HPDE6-E6E7 (cell line): ENCODE results near the gene FOXB1.

Source experiments
- DNase-seq: peaks from one replicate; pipeline ENCODE4 v3.0.0; 2011; ENCODE audit warnings: missing footprints; ENCODE audit errors: extremely low spot score

FOXB1 gene

GRCh38 chr15:60004009-60004845 is at the start of gene FOXB1:
Gene FOXB1 (plus strand): TSS chr15:60004311. CDS start chr15:60004964, 653 bp downstream.
- DNase-seq: no peak

DNA sequence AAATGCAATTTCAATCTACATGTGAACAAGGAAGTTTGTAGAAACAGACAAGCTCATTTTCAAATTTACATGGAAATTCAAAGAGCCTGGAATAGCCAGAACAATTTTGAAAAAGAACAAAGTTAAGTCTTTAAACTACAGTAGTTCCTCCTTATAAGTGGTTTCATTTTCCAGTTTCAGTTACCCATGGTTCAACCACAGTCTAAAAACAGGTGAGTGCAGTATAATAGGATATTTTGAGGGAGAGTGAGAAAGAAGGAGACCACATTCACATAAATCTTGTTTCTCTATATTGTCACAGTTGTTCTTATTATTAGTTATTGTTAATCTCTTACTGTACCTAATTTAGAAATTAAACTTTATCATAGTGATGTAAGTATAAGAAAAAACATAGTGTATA is 45.8 kb upstream of the FOXB1 start:
- no peak for DNase-seq

DNA sequence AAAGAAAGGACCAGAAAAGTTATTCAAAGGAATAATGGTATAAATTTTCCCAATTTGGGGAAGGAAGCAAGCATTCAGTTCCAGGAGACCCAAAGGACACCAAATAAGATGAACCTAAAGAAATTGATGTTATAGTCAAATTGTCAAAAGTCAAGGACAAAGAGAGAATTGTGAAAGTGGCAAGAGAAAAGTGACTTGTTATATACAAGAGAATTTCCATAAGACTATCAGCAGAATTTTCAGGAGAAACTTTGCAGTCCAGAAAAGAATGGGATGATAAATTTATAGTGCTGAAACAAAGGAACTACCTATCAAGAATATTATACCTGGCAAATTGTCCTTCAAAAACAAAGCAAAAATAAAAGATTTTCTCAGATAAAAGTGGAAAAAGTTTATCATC is 43.8 kb upstream of the FOXB1 start:
- no peak for DNase-seq

DNA sequence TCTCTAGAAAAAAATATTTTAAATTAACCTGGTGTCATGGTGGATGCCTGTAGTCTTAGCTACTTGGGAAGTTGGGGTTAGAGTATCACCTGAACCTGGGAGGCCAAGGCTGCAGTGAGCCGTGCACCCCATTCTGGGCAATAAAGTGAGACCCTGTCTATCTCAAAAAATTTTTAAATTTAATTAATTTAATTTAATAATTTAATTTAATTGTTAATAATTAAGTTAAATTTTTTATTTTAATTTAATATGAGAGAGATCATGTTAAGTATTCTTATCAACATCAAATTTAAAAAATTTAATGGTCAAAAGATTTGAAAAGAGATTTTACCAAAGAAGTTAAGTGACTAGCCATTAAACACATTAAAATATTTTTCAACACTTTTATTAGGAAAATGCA is 40.8 kb upstream of the FOXB1 start:
- DNase-seq: no peak

GRCh38 chr15:59963925-59964324 is 40.2 kb upstream of the FOXB1 start:
- DNase-seq: no peak

DNA sequence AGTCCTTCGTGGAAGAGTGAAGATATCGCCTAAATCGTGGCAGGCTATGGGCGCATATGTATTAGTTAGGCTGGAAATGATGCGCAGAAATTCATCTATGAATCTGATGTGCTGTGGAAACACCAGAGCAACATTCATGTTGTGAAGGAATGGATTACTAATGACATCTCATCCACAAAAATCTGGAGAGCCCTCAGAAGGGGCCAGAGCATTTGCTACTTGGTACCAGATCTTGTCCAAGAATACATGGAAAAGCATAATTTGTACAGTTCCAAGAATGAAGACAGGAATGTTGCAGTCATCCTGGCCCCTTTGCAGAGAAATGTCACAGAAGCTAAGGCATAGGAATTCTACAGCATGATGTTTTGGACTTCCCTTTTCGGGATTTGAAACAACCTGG is 38.4 kb upstream of the FOXB1 start:
- DNase-seq: no peak

- DNase-seq: no peak
These were observed 37.8 kb upstream of the FOXB1 start for GRCh38 chr15:59966262-59966661.

GRCh38 chr15:59968314-59968713 is 35.8 kb upstream of the FOXB1 start:
- DNase-seq: no peak

DNA sequence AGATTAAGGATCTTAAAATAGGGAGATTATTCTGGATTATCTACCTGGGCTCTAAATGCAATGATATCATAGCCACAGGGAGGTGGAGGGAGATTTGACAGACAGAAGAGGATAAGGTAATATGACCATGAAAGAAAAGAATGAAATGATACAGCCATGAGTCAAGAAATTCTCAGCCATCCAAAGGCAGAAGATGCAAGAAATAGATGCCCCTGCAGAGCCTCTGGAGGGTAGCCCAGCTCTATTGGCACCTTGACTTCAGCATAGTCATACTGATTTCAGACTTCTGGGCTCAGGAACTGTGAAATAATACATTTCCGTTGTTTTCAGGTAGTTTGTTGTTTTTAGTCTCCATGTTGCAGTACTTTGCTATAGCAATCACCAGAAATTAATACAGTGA is 31.9 kb upstream of the FOXB1 start:
- DNase-seq: no peak

GRCh38 chr15:59976480-59977271 is 27.4 kb upstream of the FOXB1 start:
- DNase-seq: no peak

GRCh38 chr15:59991834-59992233 is 12.3 kb upstream of the FOXB1 start:
- no peak for DNase-seq

GRCh38 chr15:59993041-59993750 is 10.9 kb upstream of the FOXB1 start:
- DNase-seq: no peak

DNA sequence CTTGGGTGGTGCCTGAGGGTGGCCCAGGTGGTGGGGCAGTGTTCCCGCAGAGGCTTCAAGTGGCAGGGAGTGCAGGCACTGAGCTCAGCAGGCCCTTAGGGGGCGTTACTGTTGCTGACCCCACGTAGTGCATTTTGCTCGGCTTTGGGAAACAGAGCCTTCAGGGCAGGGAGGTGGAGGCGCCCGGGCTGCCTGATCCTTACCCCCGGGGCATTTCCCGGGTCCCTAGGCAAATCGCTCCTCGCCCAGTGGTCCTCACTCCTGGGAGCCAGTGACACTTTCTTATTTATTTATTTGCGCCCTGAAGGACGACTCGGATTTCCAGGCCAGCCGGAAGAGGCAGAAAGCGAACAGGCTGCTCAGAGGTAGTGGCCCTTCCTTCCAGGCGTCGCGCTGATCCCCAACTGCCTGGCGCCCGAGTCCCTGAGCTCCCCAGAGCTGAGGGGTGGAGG is 10.1 kb upstream of the FOXB1 start:
- DNase-seq: no peak

- no peak for DNase-seq
These were observed 9.6 kb upstream of the FOXB1 start for GRCh38 chr15:59994526-59994887.

DNA sequence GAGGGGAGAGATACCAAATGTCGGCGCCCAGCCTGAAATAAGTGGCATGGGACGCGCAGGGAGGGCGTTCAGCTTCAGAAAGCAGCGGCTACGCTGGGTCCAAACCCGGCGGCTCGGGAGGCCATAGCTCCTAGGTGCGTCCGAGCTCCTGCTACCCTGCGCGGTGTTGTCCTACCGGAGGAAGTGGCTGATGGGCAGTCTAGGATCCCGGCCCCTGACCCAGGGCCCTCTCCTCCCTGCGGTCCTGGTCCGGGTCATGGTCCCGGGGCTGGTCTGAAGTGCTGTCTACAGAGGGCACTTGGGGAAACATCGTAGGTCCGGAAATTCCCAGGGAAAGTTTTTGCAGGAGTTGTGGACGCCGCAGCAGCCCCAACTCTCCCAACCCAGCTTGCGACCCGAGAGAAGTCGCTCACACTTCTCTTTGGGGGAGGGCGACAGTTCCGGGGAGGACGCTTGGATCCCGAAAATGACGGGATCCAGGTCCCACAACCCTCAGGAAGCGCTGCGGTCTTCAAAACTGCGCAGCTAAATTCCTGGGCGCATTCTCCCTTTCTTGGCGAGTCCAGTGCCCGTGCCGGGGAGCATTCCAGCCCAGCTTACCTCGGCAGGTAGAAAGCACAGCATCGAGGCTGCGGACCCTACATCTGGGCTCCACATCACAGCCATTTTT is 9.1 kb upstream of the FOXB1 start:
- no peak for DNase-seq

GRCh38 chr15:59995568-59996297 is 8.4 kb upstream of the FOXB1 start:
- no peak for DNase-seq

GRCh38 chr15:59996298-59997041 is 7.6 kb upstream of the FOXB1 start:
- DNase-seq: no peak

- no peak for DNase-seq
These were observed 6.9 kb upstream of the FOXB1 start for GRCh38 chr15:59997070-59997701.

- no peak for DNase-seq
These were observed 5.7 kb upstream of the FOXB1 start for GRCh38 chr15:59998305-59998949.
